ENCODE measurements around the gene ZYG11B.
"Not testable (repeated sequence)": the region's sequence is repeated elsewhere in the genome, so short reads cannot be mapped to it uniquely, and the experiment has no call there.

Gene ZYG11B

DNA sequence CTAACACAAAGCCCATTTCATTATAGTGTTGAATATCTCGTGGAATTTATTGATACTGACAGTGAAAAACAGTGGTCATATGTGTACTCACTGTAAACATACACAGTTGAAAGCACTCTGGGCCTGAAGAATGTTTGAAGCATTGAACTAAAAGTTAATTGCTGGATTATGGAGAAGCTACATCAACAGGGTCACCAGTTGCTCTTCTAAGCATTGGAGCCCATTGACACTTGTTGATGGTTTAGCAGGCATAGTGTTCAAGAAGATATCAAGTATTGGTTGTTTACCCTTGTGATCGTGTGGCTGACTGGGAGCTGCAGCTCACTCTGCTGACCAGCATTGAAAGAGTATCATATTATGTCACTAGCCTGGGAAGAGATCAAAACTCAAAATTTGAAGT is 126.6 kb downstream of the ZYG11B start:
- no peak for DNase-seq (ENCODE audit: low spot score)

DNA sequence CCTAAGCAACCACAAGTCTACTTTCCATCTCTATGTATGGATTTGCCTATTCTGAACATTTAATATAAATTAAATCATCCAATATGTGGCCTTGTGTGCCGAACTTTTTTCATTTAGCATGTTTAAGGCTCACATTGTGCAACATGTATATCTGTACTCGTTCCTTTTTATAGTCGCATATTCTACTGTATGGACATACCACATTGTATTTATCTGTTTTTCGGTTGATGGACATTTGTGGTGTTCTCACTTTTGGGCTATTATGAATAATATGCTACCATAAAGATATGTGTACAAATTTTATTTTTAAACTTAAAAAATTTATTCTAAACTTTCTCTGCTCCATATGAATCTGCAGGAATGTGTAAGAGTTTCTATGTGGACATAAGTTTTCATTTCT is 129.3 kb downstream of the ZYG11B start:
- DNase-seq (ENCODE audit: low spot score): no peak

DNA sequence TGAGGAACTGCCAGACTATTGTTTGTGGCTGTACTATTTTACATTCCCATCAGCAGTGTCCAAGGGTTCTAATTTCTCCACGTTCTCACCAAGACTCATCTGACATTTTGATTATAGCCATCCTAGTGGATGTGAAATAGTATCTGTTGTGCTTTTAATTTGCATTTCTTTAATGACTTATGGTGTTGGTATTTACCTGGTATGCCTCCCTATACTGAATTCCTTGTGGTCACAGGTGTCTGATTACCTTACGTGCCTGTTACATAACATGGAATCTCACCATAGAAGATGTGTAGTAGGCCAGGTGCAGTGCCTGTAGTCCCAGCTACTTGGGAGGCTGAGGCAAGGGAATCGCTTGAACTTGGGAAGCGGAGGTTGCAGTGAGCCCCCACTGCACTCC is 129.8 kb downstream of the ZYG11B start:
- no peak for DNase-seq (ENCODE audit: low spot score)

DNA sequence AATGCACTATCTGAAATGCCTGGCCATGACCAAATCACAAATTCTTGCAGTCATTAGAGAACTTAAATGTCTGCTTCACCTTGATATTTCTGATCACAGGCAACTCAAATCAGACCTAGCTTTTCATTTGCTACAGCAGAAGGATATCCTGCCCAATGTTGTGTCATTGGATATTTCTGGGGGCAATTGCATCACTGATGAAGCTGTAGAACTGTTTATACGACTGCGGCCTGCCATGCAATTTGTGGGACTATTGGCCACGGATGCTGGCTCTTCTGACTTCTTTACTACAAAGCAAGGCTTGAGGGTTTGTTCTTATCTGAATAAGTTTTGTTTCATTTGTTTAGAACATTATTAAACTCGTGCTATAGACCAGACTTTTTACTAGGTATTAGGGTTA is 131.2 kb downstream of the ZYG11B start:
- DNase-seq (ENCODE audit: low spot score): no peak

DNA sequence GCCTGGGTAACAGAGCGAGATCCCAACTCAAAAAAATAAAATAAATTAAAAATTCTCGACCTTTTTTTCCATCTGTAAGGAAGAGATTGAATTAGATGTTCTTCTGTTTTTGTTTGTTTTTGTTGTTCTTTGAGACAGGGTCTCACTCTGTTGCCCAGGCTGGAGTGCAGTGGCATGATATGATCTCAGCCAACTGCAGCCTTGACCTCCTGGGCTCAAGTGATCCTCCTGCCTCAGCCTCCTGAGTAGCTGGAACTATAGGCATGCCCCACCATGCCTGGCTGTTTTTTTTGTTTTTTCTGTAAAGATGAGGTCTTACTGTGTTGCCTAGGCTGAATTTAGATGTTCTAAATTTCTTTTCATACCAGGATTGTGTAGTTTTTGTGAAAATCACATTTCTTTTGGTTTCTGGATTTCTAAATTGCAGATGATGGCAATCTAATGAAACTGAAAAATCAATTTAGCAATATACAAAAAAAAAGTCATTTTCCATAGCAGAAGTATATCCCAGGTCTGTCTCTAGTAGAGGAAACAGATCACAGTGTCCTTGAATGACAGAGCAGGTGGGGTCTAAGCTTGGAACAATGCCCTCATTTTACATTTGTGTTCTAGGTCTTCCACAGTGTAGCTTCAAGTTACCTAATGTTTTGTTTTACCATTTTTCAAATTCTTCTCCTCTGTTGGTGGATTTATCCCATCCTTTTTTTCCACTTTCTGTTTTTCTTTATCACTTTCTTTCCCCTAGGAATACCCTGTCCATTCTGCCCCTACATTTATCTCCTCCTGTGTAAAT is 136.6 kb downstream of the ZYG11B start:
- DNase-seq (ENCODE audit: low spot score): no peak

DNA sequence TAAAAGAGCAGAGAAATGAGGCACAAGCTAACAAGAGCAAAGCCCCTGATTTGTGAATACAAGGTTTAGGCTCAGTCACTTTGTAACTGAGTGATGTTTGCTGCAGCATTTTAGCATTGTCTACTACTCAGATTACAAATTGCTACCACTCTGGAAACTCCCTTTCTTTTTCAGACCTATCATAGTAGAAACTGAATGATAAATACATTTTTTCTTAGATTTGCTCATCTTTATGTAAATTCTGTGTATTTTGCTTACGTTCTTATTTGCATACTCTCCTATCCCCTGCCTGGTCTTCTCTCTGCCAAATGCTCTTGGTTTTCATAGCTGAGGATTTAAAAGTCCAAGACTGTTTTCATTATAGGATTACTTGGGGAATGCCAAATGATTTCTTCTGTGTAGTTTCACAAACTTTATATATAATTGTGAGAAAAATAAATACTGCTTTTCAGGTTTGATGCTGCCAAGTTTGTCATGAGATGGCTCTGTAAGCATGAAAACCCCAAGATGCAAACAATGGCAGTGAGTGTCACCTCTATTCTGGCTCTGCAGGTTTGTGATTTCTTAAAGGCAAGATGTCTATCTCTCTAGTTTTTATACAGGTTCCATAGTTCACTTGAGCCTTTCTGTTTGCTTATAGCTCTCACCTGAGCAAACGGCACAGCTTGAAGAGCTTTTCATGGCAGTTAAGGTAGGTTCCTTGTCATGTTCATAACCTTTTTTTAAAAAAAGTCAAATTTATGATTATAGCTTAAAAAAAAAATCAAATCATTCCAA is 141.0 kb downstream of the ZYG11B start:
- DNase-seq (ENCODE audit: low spot score): no peak

DNA sequence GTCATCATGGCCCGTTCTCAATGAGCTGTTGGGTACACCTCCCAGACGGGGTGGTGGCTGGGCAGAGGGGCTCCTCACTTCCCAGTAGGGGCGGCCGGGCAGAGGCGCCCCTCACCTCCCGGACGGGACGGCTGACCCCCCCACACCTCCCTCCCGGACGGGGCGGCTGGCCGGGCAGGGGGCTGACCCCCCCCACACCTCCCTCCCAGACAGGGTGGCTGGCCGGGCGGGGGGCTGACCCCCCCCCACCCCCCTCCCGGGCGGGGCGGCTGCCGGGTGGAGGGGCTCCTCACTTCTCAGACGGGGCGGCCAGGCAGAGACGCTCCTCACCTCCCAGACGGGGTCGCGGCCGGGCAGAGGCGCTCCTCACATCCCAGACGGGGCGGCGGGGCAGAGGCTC is 143.5 kb downstream of the ZYG11B start:
- DNase-seq (ENCODE audit: low spot score): not testable (repeated sequence)

DNA sequence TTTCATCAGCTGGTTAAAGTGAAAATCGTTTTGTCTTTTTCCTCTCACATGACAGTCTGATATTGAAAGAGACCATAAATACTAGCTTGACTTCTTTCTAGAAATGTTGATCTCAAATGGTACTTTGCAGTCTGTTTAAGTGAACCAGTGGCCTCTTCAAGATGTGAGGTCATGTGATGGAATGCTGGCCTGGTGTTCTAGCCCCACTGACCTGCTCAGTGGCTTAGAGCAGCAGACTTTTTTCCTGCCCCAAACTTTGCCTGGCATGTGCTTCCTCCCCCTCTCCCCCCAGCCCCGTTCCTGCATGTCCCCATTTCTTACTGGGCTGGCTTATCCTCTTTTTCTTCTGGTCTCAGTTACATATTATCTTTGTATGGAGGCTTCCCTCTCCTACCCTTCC is 150.6 kb downstream of the ZYG11B start:
- no peak for DNase-seq (ENCODE audit: low spot score)

All from RKO (cell line).